Measurements from ENCODE around the gene MBD4. TPM values are rescaled to one million over a fixed set of nuclear protein-coding genes. Genes with fewer than 3 reads are reported as not detected.
"Not testable (repeated sequence)": the region's sequence is repeated elsewhere in the genome, so short reads cannot be mapped to it uniquely, and the experiment has no call there.

MBD4 gene
- total and polyA plus RNA-seq, 2 donors (not counting 1 experiment from before 2014, with no cell fraction given) = 95.7 to 140 TPM

- H3K27me3 Mint-ChIP-seq = no peaks in the 10 kb centered on the region
- Histone ChIP-seq H3K9me3 (ENCODE audit: control extremely low read depth in 1 of 3, control insufficient read depth in 2 of 3, insufficient read depth in 1 of 3, low read length in 2 of 3) (no peaks in the 10 kb centered on the region), H4K20me1 (ENCODE audit: control insufficient read depth, insufficient read depth, low read length, poor library complexity, severe bottlenecking) (no peaks in the 10 kb centered on the region), H3K36me3 (replicated peaks in 1 of 2; ENCODE audit: control extremely low read depth in 1 of 2, control insufficient read depth in 1 of 2, extremely low read depth in 1 of 2, insufficient read depth in 2 of 2, low read length in 1 of 2) (peaks cover 0 to 2% of the 10 kb centered on the region in 2 experiments), H3K27me3 (replicated peaks in 1 of 4; ENCODE audit: control extremely low read depth in 1 of 4, control insufficient read depth in 3 of 4, insufficient read depth in 4 of 4, low read length in 3 of 4) (no peaks in the 10 kb centered on the region), H3K4me1 (ENCODE audit: control insufficient read depth in 2 of 2, insufficient read depth in 2 of 2, low read length in 2 of 2) (peaks cover 0 to 3% of the 10 kb centered on the region in 2 donors), H2AFZ (ENCODE audit: insufficient read depth, low read depth, low read length, poor library complexity, severe bottlenecking) (no peak overlapping the region), H3K9ac (ENCODE audit: low read length) (no peak overlapping the region), H3K4me3 (ENCODE audit: control extremely low read depth in 1 of 5, extremely low read depth in 1 of 5, insufficient read depth in 1 of 5, low read depth in 2 of 5, low read length in 4 of 5) (no peak overlapping the region), H3K4me2 (replicated peaks; ENCODE audit: low read depth, low read length, poor library complexity, severe bottlenecking) (no peak overlapping the region), H3K79me2 (ENCODE audit: control insufficient read depth, insufficient read depth, low read length) (no peaks in the 10 kb centered on the region), H3K27ac (ENCODE audit: low read length in 2 of 2) (no peak overlapping the region)
- TF ChIP-seq CTCF (IDR thresholded peaks at IDR 0.05) (no peak), EZH2 (IDR thresholded peaks at IDR 0.05; ENCODE audit: borderline replicate concordance, insufficient read depth, low read depth, low read length, poor library complexity, severe bottlenecking) (no peak)
- peaks cover 2% of the 10 kb centered on the region for H3K4me1 Mint-ChIP-seq
- POLR2A ChIA-PET = no interaction called here
- ATAC-seq (ENCODE audit: low read depth) (no peak), DNase-seq (no peak)
- no peaks in the 10 kb centered on the region for H3K9me3 Mint-ChIP-seq (ENCODE audit: insufficient read depth)
- H3K27ac Mint-ChIP-seq = no peak overlapping the region
- no peak overlapping the region for H3K4me3 Mint-ChIP-seq
- CTCF ChIA-PET = interaction anchor here (0.9 to 3.0 kb wide), 5 partner anchors 25 to 351 kb away, joined by 3 to 15 read pairs (median 4); no protein-coding TSS in a partner anchor
- intact Hi-C loops (cut with micrococcal nuclease) = no loop called here
- WGBS (ENCODE audit: insufficient coverage) = 89% methylated on average over 10 of the region's 11 CpGs
These were observed 46.2 kb upstream of the MBD4 start for GRCh38 chr3:129485721-129486663.

DNA sequence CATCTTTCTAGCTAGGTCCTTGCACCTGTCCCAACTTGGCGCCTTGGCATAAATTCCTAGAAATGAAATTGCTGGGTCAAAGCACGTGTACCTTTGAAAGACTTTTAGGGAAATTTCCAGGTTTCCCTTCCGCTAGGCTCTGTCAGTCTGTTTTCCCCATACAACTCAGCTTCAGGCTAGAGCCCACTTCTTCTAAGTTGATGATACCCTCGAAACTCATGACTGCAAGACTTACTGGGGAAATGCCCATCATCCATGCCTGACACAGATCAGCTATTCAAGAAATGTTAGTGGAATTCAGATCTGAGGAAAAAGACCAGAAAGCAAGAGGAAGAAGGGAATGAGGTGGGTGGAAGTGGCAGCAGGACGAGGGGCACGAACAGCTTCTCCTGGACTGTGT, 45.4 kb upstream of the MBD4 start:
- H3K4me3 Mint-ChIP-seq; H3K4me3 ChIP-seq (ENCODE audit: control extremely low read depth in 1 of 5, extremely low read depth in 1 of 5, insufficient read depth in 1 of 5, low read depth in 2 of 5, low read length in 4 of 5); H3K4me2 ChIP-seq (replicated peaks; ENCODE audit: low read depth, low read length, poor library complexity, severe bottlenecking); H3K27me3 ChIP-seq (replicated peaks in 1 of 4; ENCODE audit: control extremely low read depth in 1 of 4, control insufficient read depth in 3 of 4, insufficient read depth in 4 of 4, low read length in 3 of 4); H3K27ac ChIP-seq (ENCODE audit: low read length in 2 of 2); H4K20me1 ChIP-seq (ENCODE audit: control insufficient read depth, insufficient read depth, low read length, poor library complexity, severe bottlenecking); H3K27me3 Mint-ChIP-seq; ATAC-seq (ENCODE audit: low read depth); DNase-seq; POLR2A ChIA-PET; H2AFZ ChIP-seq (ENCODE audit: insufficient read depth, low read depth, low read length, poor library complexity, severe bottlenecking); H3K36me3 ChIP-seq (replicated peaks in 1 of 2; ENCODE audit: control extremely low read depth in 1 of 2, control insufficient read depth in 1 of 2, extremely low read depth in 1 of 2, insufficient read depth in 2 of 2, low read length in 1 of 2); H3K79me2 ChIP-seq (ENCODE audit: control insufficient read depth, insufficient read depth, low read length); H3K4me1 Mint-ChIP-seq; H3K9me3 ChIP-seq (ENCODE audit: control extremely low read depth in 1 of 3, control insufficient read depth in 2 of 3, insufficient read depth in 1 of 3, low read length in 2 of 3); H3K27ac Mint-ChIP-seq; H3K9me3 Mint-ChIP-seq (ENCODE audit: insufficient read depth); intact Hi-C loops (cut with micrococcal nuclease); H3K4me1 ChIP-seq (ENCODE audit: control insufficient read depth in 2 of 2, insufficient read depth in 2 of 2, low read length in 2 of 2); H3K9ac ChIP-seq (ENCODE audit: low read length): not testable (repeated sequence)
- CTCF ChIA-PET = interaction anchor here (0.6 to 3.0 kb wide), 4 partner anchors 102 to 449 kb away, joined by 3 to 15 read pairs (median 6); no protein-coding TSS in a partner anchor
- WGBS (ENCODE audit: insufficient coverage) = 97% methylated on average over 3 of the region's 6 CpGs
